ENCODE measurements around the gene TICAM2.

Gene TICAM2

DNA sequence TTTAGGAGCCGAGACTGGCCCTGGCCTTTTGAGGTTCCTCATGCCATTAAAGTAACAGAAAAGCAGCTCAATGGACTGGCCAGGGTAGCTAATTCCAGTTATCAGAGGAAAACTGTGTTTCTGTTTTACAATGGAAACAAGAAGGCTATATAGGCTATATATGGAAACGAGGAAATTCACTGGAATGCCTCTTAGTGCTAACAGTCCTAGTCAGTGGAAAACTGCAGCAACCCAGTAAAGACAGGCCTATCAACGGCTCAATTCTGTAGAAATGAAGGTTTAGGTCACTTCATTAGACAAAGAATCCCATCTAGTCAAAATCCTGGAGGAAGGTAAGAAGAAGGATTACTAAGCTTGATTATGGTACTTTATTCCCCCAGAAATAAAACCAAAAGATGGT, 3.2 kb upstream of the TICAM2 start:
- H3K4me3 ChIP-seq (ENCODE audit: low read depth, low read length) = no peak overlapping the region
- H3K27me3 ChIP-seq (ENCODE audit: control insufficient read depth, insufficient read depth, low read length) = no peaks in the 10 kb centered on the region
- H3K27ac ChIP-seq (ENCODE audit: low read depth, low read length) = no peak overlapping the region
- peaks cover 4% of the 10 kb centered on the region; the same call in 1 of the 2 replicates for H3K36me3 ChIP-seq (ENCODE audit: control insufficient read depth, insufficient read depth, low read length)
- peaks cover 22% of the 10 kb centered on the region for H3K4me1 ChIP-seq (ENCODE audit: control insufficient read depth, insufficient read depth, low read length)
- H3K9me3 ChIP-seq (ENCODE audit: control insufficient read depth, insufficient read depth, low read length) = no peaks in the 10 kb centered on the region
- H3K9ac ChIP-seq (ENCODE audit: low read depth, low read length) = no peak overlapping the region

DNA sequence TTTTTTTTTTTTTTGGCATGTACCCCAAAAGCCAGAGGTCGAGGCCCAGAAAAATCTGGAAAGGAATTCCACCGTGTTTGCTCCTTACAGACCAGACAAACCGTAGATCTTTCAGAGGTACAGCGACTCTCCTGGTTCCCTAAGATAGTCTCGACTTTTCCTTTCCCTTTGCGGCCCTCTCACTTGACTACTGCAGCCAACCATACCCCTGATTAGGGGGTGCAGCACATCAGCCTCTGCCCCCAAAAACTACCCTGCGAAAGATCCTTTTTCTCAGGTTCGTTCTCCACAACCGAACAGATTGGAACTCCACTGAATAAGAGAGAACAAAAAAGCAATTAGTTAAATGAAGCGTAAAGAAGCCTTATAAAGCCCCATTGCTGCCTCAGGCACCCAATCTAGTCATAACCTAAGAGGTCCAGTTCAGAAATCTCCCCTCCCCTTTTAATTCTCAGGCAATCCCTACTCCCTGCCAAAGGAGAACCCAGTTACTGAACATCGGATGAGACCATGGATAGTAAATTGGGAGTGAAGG, 379 bp upstream of the TICAM2 start:
- H3K27ac ChIP-seq (ENCODE audit: low read depth, low read length) = no peak overlapping the region
- no peak overlapping the region for H3K9ac ChIP-seq (ENCODE audit: low read depth, low read length)
- H3K27me3 ChIP-seq (ENCODE audit: control insufficient read depth, insufficient read depth, low read length) = no peaks in the 10 kb centered on the region
- H3K9me3 ChIP-seq (ENCODE audit: control insufficient read depth, insufficient read depth, low read length) = no peaks in the 10 kb centered on the region
- H3K4me3 ChIP-seq (ENCODE audit: low read depth, low read length) = peak overlapping the region; percentile 61
- H3K4me1 ChIP-seq (ENCODE audit: control insufficient read depth, insufficient read depth, low read length) = peaks cover 14% of the 10 kb centered on the region; the same call in 1 of the 2 replicates
- H3K36me3 ChIP-seq (ENCODE audit: control insufficient read depth, insufficient read depth, low read length) = 0 out of 2 replicates have a peak, but pooled peaks cover 3% of the 10 kb centered on the region

DNA sequence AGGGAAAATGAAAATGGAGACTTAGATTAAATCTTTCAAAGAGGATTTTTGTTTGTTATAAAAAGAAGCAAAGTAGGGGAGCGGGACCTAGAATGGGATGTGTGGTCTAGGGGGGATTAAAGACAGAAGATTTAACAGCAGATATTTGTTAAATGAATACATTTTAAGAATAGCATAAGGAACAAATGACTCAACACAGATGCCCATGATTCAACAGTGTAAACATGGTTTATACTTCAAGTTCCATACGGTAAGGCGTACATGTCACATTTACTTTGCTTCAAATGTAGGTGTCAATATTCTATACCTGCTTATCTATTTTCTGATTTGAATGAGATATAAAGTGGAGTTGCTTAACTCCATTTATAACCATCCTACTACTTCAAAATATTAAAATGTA, 1.5 kb downstream of the TICAM2 start:
- Histone ChIP-seq H3K27ac (ENCODE audit: low read depth, low read length) (no peak overlapping the region), H3K36me3 (ENCODE audit: control insufficient read depth, insufficient read depth, low read length) (0 out of 2 replicates have a peak, but pooled peaks cover 3% of the 10 kb centered on the region), H3K9ac (ENCODE audit: low read depth, low read length) (no peak overlapping the region), H3K9me3 (ENCODE audit: control insufficient read depth, insufficient read depth, low read length) (no peaks in the 10 kb centered on the region), H3K4me1 (ENCODE audit: control insufficient read depth, insufficient read depth, low read length) (peaks cover 14% of the 10 kb centered on the region; the same call in 1 of the 2 replicates), H3K27me3 (ENCODE audit: control insufficient read depth, insufficient read depth, low read length) (no peaks in the 10 kb centered on the region), H3K4me3 (ENCODE audit: low read depth, low read length) (no peak overlapping the region)

- H3K4me1 ChIP-seq (ENCODE audit: control insufficient read depth, insufficient read depth, low read length) = peaks cover 14% of the 10 kb centered on the region; the same call in 1 of the 2 replicates
- no peak overlapping the region for H3K27ac ChIP-seq (ENCODE audit: low read depth, low read length)
- 0 out of 2 replicates have a peak, but pooled peaks cover 3% of the 10 kb centered on the region for H3K36me3 ChIP-seq (ENCODE audit: control insufficient read depth, insufficient read depth, low read length)
- H3K9ac ChIP-seq (ENCODE audit: low read depth, low read length) = no peak overlapping the region
- no peaks in the 10 kb centered on the region for H3K9me3 ChIP-seq (ENCODE audit: control insufficient read depth, insufficient read depth, low read length)
- no peak overlapping the region for H3K4me3 ChIP-seq (ENCODE audit: low read depth, low read length)
- no peaks in the 10 kb centered on the region for H3K27me3 ChIP-seq (ENCODE audit: control insufficient read depth, insufficient read depth, low read length)
Measured at GRCh38 chr5:115599924-115600323, 2.4 kb downstream of the TICAM2 start.

DNA sequence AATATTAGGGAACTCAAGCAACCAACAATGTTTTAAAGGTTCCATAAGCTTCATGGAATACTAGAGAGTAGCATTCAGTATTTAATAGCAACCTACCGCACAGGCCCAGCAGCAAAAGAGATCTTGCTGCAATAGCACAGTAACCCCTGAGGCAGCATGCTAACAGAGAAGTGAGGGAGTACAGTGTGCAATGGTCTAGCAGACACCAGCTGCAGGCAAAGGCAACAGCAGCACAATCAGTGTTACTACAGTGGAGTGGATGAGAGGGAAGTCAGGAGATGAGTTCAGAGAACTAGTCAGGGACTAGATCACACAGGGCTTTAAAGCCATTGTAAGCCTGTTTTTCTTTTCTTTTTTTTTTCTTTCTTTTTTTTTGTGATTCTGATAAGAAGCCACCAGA, 2.8 kb downstream of the TICAM2 start:
- peaks cover 14% of the 10 kb centered on the region; the same call in 1 of the 2 replicates for H3K4me1 ChIP-seq (ENCODE audit: control insufficient read depth, insufficient read depth, low read length)
- H3K27ac ChIP-seq (ENCODE audit: low read depth, low read length) = no peak overlapping the region
- H3K27me3 ChIP-seq (ENCODE audit: control insufficient read depth, insufficient read depth, low read length) = no peaks in the 10 kb centered on the region
- H3K4me3 ChIP-seq (ENCODE audit: low read depth, low read length) = no peak overlapping the region
- no peak overlapping the region for H3K9ac ChIP-seq (ENCODE audit: low read depth, low read length)
- H3K9me3 ChIP-seq (ENCODE audit: control insufficient read depth, insufficient read depth, low read length) = no peaks in the 10 kb centered on the region
- no peaks in the 10 kb centered on the region for H3K36me3 ChIP-seq (ENCODE audit: control insufficient read depth, insufficient read depth, low read length)

GRCh38 chr5:115594128-115595047, 7.9 kb downstream of the TICAM2 start:
- no peak overlapping the region for H3K4me3 ChIP-seq (ENCODE audit: low read depth, low read length)
- H3K27me3 ChIP-seq (ENCODE audit: control insufficient read depth, insufficient read depth, low read length) = no peaks in the 10 kb centered on the region
- H3K4me1 ChIP-seq (ENCODE audit: control insufficient read depth, insufficient read depth, low read length) = peaks cover 1% of the 10 kb centered on the region; the same call in 1 of the 2 replicates
- H3K36me3 ChIP-seq (ENCODE audit: control insufficient read depth, insufficient read depth, low read length) = no peaks in the 10 kb centered on the region
- no peak overlapping the region for H3K27ac ChIP-seq (ENCODE audit: low read depth, low read length)
- no peak overlapping the region for H3K9ac ChIP-seq (ENCODE audit: low read depth, low read length)
- no peaks in the 10 kb centered on the region for H3K9me3 ChIP-seq (ENCODE audit: control insufficient read depth, insufficient read depth, low read length)

GRCh38 chr5:115589043-115589442, 13.2 kb downstream of the TICAM2 start:
- H3K4me3 ChIP-seq (ENCODE audit: low read depth, low read length) = no peak overlapping the region
- H3K36me3 ChIP-seq (ENCODE audit: control insufficient read depth, insufficient read depth, low read length) = no peaks in the 10 kb centered on the region
- no peaks in the 10 kb centered on the region for H3K4me1 ChIP-seq (ENCODE audit: control insufficient read depth, insufficient read depth, low read length)
- H3K9me3 ChIP-seq (ENCODE audit: control insufficient read depth, insufficient read depth, low read length) = no peaks in the 10 kb centered on the region
- no peak overlapping the region for H3K27ac ChIP-seq (ENCODE audit: low read depth, low read length)
- no peak overlapping the region for H3K9ac ChIP-seq (ENCODE audit: low read depth, low read length)
- no peaks in the 10 kb centered on the region for H3K27me3 ChIP-seq (ENCODE audit: control insufficient read depth, insufficient read depth, low read length)

GRCh38 chr5:115588640-115589039, 13.6 kb downstream of the TICAM2 start:
- no peaks in the 10 kb centered on the region for H3K36me3 ChIP-seq (ENCODE audit: control insufficient read depth, insufficient read depth, low read length)
- H3K9ac ChIP-seq (ENCODE audit: low read depth, low read length) = no peak overlapping the region
- no peak overlapping the region for H3K4me3 ChIP-seq (ENCODE audit: low read depth, low read length)
- no peaks in the 10 kb centered on the region for H3K9me3 ChIP-seq (ENCODE audit: control insufficient read depth, insufficient read depth, low read length)
- H3K4me1 ChIP-seq (ENCODE audit: control insufficient read depth, insufficient read depth, low read length) = no peaks in the 10 kb centered on the region
- H3K27ac ChIP-seq (ENCODE audit: low read depth, low read length) = no peak overlapping the region
- H3K27me3 ChIP-seq (ENCODE audit: control insufficient read depth, insufficient read depth, low read length) = no peaks in the 10 kb centered on the region

GRCh38 chr5:115586525-115587146, 15.6 kb downstream of the TICAM2 start:
- H3K9ac ChIP-seq (ENCODE audit: low read depth, low read length) = no peak overlapping the region
- H3K4me3 ChIP-seq (ENCODE audit: low read depth, low read length) = no peak overlapping the region

GRCh38 chr5:115585265-115585664, 17.0 kb downstream of the TICAM2 start:
- Histone ChIP-seq H3K36me3 (ENCODE audit: control insufficient read depth, insufficient read depth, low read length) (no peaks in the 10 kb centered on the region), H3K27me3 (ENCODE audit: control insufficient read depth, insufficient read depth, low read length) (no peaks in the 10 kb centered on the region), H3K27ac (ENCODE audit: low read depth, low read length) (no peak overlapping the region), H3K9me3 (ENCODE audit: control insufficient read depth, insufficient read depth, low read length) (no peaks in the 10 kb centered on the region), H3K9ac (ENCODE audit: low read depth, low read length) (no peak overlapping the region), H3K4me1 (ENCODE audit: control insufficient read depth, insufficient read depth, low read length) (peaks cover 6% of the 10 kb centered on the region; the same call in 1 of the 2 replicates), H3K4me3 (ENCODE audit: low read depth, low read length) (no peak overlapping the region)

More at GRCh38 chr5:115586525-115587146, 15.6 kb downstream of the TICAM2 start:
- H3K36me3 ChIP-seq (ENCODE audit: control insufficient read depth, insufficient read depth, low read length) = no peaks in the 10 kb centered on the region
- H3K27me3 ChIP-seq (ENCODE audit: control insufficient read depth, insufficient read depth, low read length) = no peaks in the 10 kb centered on the region
- peaks cover 6% of the 10 kb centered on the region; the same call in 1 of the 2 replicates for H3K4me1 ChIP-seq (ENCODE audit: control insufficient read depth, insufficient read depth, low read length)
- H3K9me3 ChIP-seq (ENCODE audit: control insufficient read depth, insufficient read depth, low read length) = no peaks in the 10 kb centered on the region
- no peak overlapping the region for H3K27ac ChIP-seq (ENCODE audit: low read depth, low read length)
